HepG2 (cell line): ENCODE results near the gene MYO18B. TPM values are rescaled to one million over a fixed set of nuclear protein-coding genes. Genes with fewer than 3 reads are reported as not detected.

Experiments used
- ATAC-seq: fragments of 200-7000 bp; cut with Tn5 transposase; 3 replicates; pipeline ENCODE4 v1.9.1; 2020; ENCODE audit warnings: mild to moderate bottlenecking, moderate library complexity
- BruUV-seq: library from RNA; stranded (reverse); fragments of 400-500 nt; replicated peaks from 2 replicates; lab custom pipeline; 2021; lab: Mats Ljungman, UMichigan
- CTCF ChIA-PET: fragments of 300-600 bp; formaldehyde crosslinking; extraction: SDS; loops from one replicate; lab custom pipeline; 2021; ENCODE audit warnings: low total read pairs, inconsistent platforms, low intra/inter-chr PET ratio; lab: Yijun Ruan, JAX
- POLR2A ChIA-PET: fragments of 350-600 bp; sonication (Branson Sonifier 250); formaldehyde crosslinking; loops from one replicate; lab custom pipeline; 2020; ENCODE audit warnings: antibody characterized with exemption, inconsistent platforms; lab: Yijun Ruan, JAX
- DNase-seq: peaks from one replicate; pipeline ENCODE4 v3.0.0-alpha.2; 2015; ENCODE audit warnings: low spot score
- FAIRE-seq: peaks from 3 replicates; lab custom pipeline; 2011; peaks lifted over from hg19 to GRCh38; lab: Jason Lieb, UNC
- H2AFZ ChIP-seq: one replicate; pipeline ENCODE4 v1.6.1; 2011; ENCODE audit warnings: low read length, inconsistent platforms
- H3K27ac ChIP-seq: fragments of 300-600 bp; 3 replicates; pipeline ENCODE4 v1.8.0; 2011; ENCODE audit warnings: mixed run types, mild to moderate bottlenecking, mixed read lengths, low read length, inconsistent platforms; ENCODE audit not compliant: insufficient read depth; ENCODE audit errors: extremely low read length
- H3K27me3 ChIP-seq, 2 experiments: fragments of 200-600 bp in 1 of 2; 2 replicates in 1 of 2; 3 replicates in 1 of 2; pipeline versions ENCODE4 v1.6.0 to v1.8.0; 2011; ENCODE audit warnings: low read length in 2 of 2, mild to moderate bottlenecking in 2 of 2, moderate library complexity in 2 of 2, inconsistent platforms in 1 of 2; ENCODE audit not compliant: insufficient read depth in 2 of 2, control insufficient read depth in 1 of 2
- H3K36me3 ChIP-seq, 2 experiments: fragments of 200-600 bp in 1 of 2; replicated peaks in 1 of 2; 2 replicates in 1 of 2; 3 replicates in 1 of 2; pipeline versions ENCODE4 v1.5.1 to v1.8.0; 2011; ENCODE audit warnings: low read length in 2 of 2, inconsistent platforms in 1 of 2; ENCODE audit not compliant: insufficient read depth in 2 of 2, control insufficient read depth in 1 of 2
- H3K4me1 ChIP-seq: 2 replicates; pipeline ENCODE4 v1.5.1; 2012; ENCODE audit warnings: low read length, inconsistent platforms; ENCODE audit not compliant: insufficient read depth
- H3K4me2 ChIP-seq: 2 replicates; pipeline ENCODE4 v1.6.0; 2011; ENCODE audit warnings: low read depth, low read length, inconsistent platforms
- H3K4me3 ChIP-seq, 3 experiments: fragments of 200-600 bp in 1 of 3; sonication (generic), shearing (Covaris generic) in 1 of 3; replicated peaks in 1 of 3; 2 replicates each; pipeline ENCODE4 v1.5.1; 2011 to 2016; ENCODE audit warnings: low read length in 3 of 3, inconsistent platforms in 2 of 3, low read depth in 2 of 3, mild to moderate bottlenecking in 2 of 3, control low read depth in 1 of 3, mixed read lengths in 1 of 3; ENCODE audit not compliant: insufficient read depth in 1 of 3
- H3K79me2 ChIP-seq: one replicate; pipeline ENCODE4 v1.6.1; 2011; ENCODE audit warnings: low read length, inconsistent platforms; ENCODE audit not compliant: insufficient read depth
- H3K9ac ChIP-seq: 2 replicates; pipeline ENCODE4 v1.6.0; 2011; ENCODE audit warnings: mild to moderate bottlenecking, low read depth, low read length, inconsistent platforms; ENCODE audit not compliant: insufficient read depth
- H3K9me3 ChIP-seq: 2 replicates; pipeline ENCODE4 v1.5.1; 2012; ENCODE audit warnings: mild to moderate bottlenecking, low read length
- H4K20me1 ChIP-seq: 2 replicates; pipeline ENCODE4 v1.6.0; 2011; ENCODE audit warnings: inconsistent platforms, mild to moderate bottlenecking, low read length, moderate library complexity; ENCODE audit not compliant: insufficient read depth
- HDAC6 ChIP-seq: fragments of 200-600 bp; sonication (generic); IDR thresholded peaks from 2 replicates; pipeline ENCODE4 v1.7.0; 2017; ENCODE audit warnings: mild to moderate bottlenecking, antibody characterized with exemption, low read length, low read depth
- MED8 ChIP-seq: sonication (generic); formaldehyde crosslinking; IDR thresholded peaks from 2 replicates; pipeline ENCODE4 v1.8.1; 2023; ENCODE audit warnings: mild to moderate bottlenecking, missing genetic modification reagents; ENCODE audit not compliant: insufficient replicate concordance
- MIER3 ChIP-seq: IDR thresholded peaks from 2 replicates; pipeline ENCODE4 v1.6.1; 2016; ENCODE audit warnings: missing compliant biosample characterization, borderline replicate concordance
- TAF15 ChIP-seq: fragments of 200-400 bp; formaldehyde crosslinking; IDR thresholded peaks from one replicate; pipeline ENCODE4 v1.6.1; 2018; ENCODE audit warnings: mild to moderate bottlenecking, low read depth, low read length; ENCODE audit not compliant: poor library complexity, severe bottlenecking
- TEAD3 ChIP-seq: optimal IDR thresholded peaks from 2 replicates; pipeline ENCODE3; 2016; ENCODE audit warnings: borderline replicate concordance
- ZNF746 ChIP-seq: sonication (generic); formaldehyde crosslinking; IDR thresholded peaks from 2 replicates; pipeline ENCODE4 v1.8.0; 2022; ENCODE audit warnings: mild to moderate bottlenecking, missing genetic modification reagents
- WGBS: methylation state at CpG from one replicate; pipeline ENCODE4 v1.1.6; 2017; ENCODE audit warnings: low lambda C conversion rate; 5-methylcytosine and 5-hydroxymethylcytosine counted together
- in situ Hi-C: cut with HindIII; loops from 2 replicates; pipeline ENCODE4 v1.10.0; 2017; ENCODE audit warnings: low pct_unique_long_range_greater_than_20kb; ENCODE audit not compliant: extremely low pct_ligation_motif_present
- intact Hi-C: fragments of 100-400 bp; cut with micrococcal nuclease; formaldehyde crosslinking; loops from one replicate; pipeline ENCODE4 v1.10.0; 2022; ENCODE audit not compliant: unreplicated experiment
- polyA plus RNA-seq, 8 experiments: library from polyadenylated mRNA; depleted of rRNA in 3 of 8; stranded (reverse) in 7 of 8; unstranded in 1 of 8; fragments of >200 nt; fragmentation: Illumina TruSeq in 4 of 8; extraction: Trizol in 4 of 8; gene quantifications; 2 replicates each; pipeline versions ENCODE4 v1.2.1 to v1.2.3, GENCODE V29; 2011 to 2016; ENCODE audit warnings: low read depth in 4 of 8, missing spikeins in 1 of 8, mixed read lengths in 1 of 8; ENCODE audit not compliant: insufficient read depth in 1 of 8
- total RNA-seq, 5 experiments: library from RNA; depleted of rRNA; stranded (reverse); fragments of >200 nt; fragmentation: Illumina TruSeq; extraction: Trizol; gene quantifications; 2 replicates each; pipeline ENCODE4 v1.2.3, GENCODE V29; 2016; ENCODE audit warnings: low read depth in 1 of 5
- TF ChIP-seq, protein P1 (sequence below): sonication (generic); formaldehyde crosslinking; IDR thresholded peaks from 2 replicates; pipeline ENCODE4 v1.4.0; 2020; ENCODE audit warnings: missing genetic modification reagents
- TF ChIP-seq, protein P2 (sequence below): sonication (generic); formaldehyde crosslinking; IDR thresholded peaks from 2 replicates; pipeline ENCODE4 v1.4.0; 2020; ENCODE audit warnings: missing genetic modification reagents
- TF ChIP-seq, protein P3 (sequence below): sonication (generic); formaldehyde crosslinking; IDR thresholded peaks from 2 replicates; pipeline ENCODE4 v1.4.0; 2020; ENCODE audit warnings: missing genetic modification reagents
- TF ChIP-seq, protein P4 (sequence below): sonication (generic); formaldehyde crosslinking; conservative IDR thresholded peaks from 2 replicates; pipeline ENCODE4 v1.4.0; 2020; ENCODE audit warnings: missing genetic modification reagents

MYO18B gene
- total and polyA plus RNA-seq, 2 of the 13 experiments (the other 11 are each of a cell fraction or from before 2014, with no cell fraction given) = 0.01 TPM; not detected in 1

GRCh38 chr22:25709758-25710157 is 32.2 kb upstream of the MYO18B start:
- no peak for ATAC-seq
- TF ChIP-seq, protein P1, sequence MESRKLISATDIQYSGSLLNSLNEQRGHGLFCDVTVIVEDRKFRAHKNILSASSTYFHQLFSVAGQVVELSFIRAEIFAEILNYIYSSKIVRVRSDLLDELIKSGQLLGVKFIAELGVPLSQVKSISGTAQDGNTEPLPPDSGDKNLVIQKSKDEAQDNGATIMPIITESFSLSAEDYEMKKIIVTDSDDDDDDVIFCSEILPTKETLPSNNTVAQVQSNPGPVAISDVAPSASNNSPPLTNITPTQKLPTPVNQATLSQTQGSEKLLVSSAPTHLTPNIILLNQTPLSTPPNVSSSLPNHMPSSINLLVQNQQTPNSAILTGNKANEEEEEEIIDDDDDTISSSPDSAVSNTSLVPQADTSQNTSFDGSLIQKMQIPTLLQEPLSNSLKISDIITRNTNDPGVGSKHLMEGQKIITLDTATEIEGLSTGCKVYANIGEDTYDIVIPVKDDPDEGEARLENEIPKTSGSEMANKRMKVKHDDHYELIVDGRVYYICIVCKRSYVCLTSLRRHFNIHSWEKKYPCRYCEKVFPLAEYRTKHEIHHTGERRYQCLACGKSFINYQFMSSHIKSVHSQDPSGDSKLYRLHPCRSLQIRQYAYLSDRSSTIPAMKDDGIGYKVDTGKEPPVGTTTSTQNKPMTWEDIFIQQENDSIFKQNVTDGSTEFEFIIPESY = no peak
- TF ChIP-seq, protein P2, sequence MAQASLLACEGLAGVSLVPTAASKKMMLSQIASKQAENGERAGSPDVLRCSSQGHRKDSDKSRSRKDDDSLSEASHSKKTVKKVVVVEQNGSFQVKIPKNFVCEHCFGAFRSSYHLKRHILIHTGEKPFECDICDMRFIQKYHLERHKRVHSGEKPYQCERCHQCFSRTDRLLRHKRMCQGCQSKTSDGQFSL (CRISPR knock-in tag) = no peak
- TF ChIP-seq TEAD3 (CRISPR knock-in tag) (no peak), ZNF746 (CRISPR knock-in tag) (no peak)
- no TSS peak for BruUV-seq
- ChIA-PET CTCF (no interaction called here), POLR2A (no interaction called here)
- Histone ChIP-seq H3K9ac (no peak overlapping the region), H3K27ac (no peak overlapping the region), H2AFZ (no peak overlapping the region), H3K9me3 (no peaks in the 10 kb centered on the region), H3K4me3 (no peak overlapping the region), H3K36me3 (peaks cover 7 to 19% of the 10 kb centered on the region in 2 experiments; a peak in 2 of 5 replicates), H3K27me3 (no peaks in the 10 kb centered on the region), H4K20me1 (no peaks in the 10 kb centered on the region), H3K4me1 (no peaks in the 10 kb centered on the region), H3K79me2 (no peaks in the 10 kb centered on the region), H3K4me2 (no peak overlapping the region)
- DNase-seq = no peak
- 98% methylated on average over 6 of the region's 6 CpGs for WGBS
- no peak for FAIRE-seq
- in situ Hi-C loops (no loop called here), intact Hi-C loops (no loop called here)

DNA sequence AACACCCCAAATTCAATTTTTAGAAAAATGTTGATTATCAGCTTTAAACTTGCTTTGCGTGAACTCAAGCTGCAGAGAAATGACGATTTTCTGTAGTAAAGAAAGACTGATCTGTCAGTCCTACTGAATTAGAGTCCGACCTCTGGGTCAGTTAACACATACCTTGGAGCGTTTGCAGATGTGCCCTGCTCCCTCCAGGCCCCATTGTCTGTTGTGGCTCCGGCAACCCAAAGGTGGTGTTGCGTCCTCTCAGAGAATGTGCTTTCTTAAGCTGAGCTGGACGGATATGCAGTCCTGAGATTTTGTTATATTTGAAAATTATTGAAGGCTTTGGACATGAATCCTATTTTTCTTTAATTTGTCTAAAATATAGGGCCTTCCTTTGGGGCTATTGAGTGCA is 31.5 kb upstream of the MYO18B start:
- intact Hi-C loops = no loop called here
- no peak for ATAC-seq
- POLR2A ChIA-PET = no interaction called here
- TF ChIP-seq MED8 (no peak), TAF15 (no peak), HDAC6 (no peak), MIER3 (CRISPR knock-in tag) (no peak)
- TF ChIP-seq, protein P3, sequence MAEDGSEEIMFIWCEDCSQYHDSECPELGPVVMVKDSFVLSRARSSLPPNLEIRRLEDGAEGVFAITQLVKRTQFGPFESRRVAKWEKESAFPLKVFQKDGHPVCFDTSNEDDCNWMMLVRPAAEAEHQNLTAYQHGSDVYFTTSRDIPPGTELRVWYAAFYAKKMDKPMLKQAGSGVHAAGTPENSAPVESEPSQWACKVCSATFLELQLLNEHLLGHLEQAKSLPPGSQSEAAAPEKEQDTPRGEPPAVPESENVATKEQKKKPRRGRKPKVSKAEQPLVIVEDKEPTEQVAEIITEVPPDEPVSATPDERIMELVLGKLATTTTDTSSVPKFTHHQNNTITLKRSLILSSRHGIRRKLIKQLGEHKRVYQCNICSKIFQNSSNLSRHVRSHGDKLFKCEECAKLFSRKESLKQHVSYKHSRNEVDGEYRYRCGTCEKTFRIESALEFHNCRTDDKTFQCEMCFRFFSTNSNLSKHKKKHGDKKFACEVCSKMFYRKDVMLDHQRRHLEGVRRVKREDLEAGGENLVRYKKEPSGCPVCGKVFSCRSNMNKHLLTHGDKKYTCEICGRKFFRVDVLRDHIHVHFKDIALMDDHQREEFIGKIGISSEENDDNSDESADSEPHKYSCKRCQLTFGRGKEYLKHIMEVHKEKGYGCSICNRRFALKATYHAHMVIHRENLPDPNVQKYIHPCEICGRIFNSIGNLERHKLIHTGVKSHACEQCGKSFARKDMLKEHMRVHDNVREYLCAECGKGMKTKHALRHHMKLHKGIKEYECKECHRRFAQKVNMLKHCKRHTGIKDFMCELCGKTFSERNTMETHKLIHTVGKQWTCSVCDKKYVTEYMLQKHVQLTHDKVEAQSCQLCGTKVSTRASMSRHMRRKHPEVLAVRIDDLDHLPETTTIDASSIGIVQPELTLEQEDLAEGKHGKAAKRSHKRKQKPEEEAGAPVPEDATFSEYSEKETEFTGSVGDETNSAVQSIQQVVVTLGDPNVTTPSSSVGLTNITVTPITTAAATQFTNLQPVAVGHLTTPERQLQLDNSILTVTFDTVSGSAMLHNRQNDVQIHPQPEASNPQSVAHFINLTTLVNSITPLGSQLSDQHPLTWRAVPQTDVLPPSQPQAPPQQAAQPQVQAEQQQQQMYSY (CRISPR knock-in tag) = no peak
- TF ChIP-seq, protein P4, sequence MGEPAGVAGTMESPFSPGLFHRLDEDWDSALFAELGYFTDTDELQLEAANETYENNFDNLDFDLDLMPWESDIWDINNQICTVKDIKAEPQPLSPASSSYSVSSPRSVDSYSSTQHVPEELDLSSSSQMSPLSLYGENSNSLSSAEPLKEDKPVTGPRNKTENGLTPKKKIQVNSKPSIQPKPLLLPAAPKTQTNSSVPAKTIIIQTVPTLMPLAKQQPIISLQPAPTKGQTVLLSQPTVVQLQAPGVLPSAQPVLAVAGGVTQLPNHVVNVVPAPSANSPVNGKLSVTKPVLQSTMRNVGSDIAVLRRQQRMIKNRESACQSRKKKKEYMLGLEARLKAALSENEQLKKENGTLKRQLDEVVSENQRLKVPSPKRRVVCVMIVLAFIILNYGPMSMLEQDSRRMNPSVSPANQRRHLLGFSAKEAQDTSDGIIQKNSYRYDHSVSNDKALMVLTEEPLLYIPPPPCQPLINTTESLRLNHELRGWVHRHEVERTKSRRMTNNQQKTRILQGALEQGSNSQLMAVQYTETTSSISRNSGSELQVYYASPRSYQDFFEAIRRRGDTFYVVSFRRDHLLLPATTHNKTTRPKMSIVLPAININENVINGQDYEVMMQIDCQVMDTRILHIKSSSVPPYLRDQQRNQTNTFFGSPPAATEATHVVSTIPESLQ (CRISPR knock-in tag) = no peak

More for the DNA sequence above, 31.5 kb upstream of the MYO18B start:
- no peaks in the 10 kb centered on the region for H3K79me2 ChIP-seq
- no peak overlapping the region for H3K9ac ChIP-seq
- DNase-seq (no peak), FAIRE-seq (no peak)
- CTCF ChIA-PET = no interaction called here
- in situ Hi-C loops = no loop called here
- H4K20me1 ChIP-seq = no peaks in the 10 kb centered on the region
- H3K4me3 ChIP-seq = no peak overlapping the region
- no peaks in the 10 kb centered on the region for H3K9me3 ChIP-seq
- no peak overlapping the region for H3K4me2 ChIP-seq
- H3K27me3 ChIP-seq = no peaks in the 10 kb centered on the region
- H3K27ac ChIP-seq = no peak overlapping the region
- H2AFZ ChIP-seq = no peak overlapping the region
- peaks cover 7 to 19% of the 10 kb centered on the region in 2 experiments; a peak in 2 of 5 replicates for H3K36me3 ChIP-seq
- no TSS peak for BruUV-seq
- H3K4me1 ChIP-seq = no peaks in the 10 kb centered on the region
- WGBS = 95% methylated on average over 7 of the region's 7 CpGs
